ENCODE data around the gene FBL. TPM values are rescaled to one million over a fixed set of nuclear protein-coding genes. Genes with fewer than 3 reads are reported as not detected.
"Not testable (repeated sequence)": the region's sequence is repeated elsewhere in the genome, so short reads cannot be mapped to it uniquely, and the experiment has no call there.

The FBL gene
- polyA plus RNA-seq, result 222 to 357 TPM (median 301 TPM) in 3 replicates
- 42.3 TPM for polyA plus RNA-seq (2011; ENCODE audit: low read depth)
- 254 and 305 TPM in 2 replicates for polyA plus RNA-seq (2011; cell fraction: cytosol; rRNA removed)
- 122 and 173 TPM in 2 replicates for polyA plus RNA-seq (2011; cell fraction: nucleus; rRNA removed)
- 135 and 295 TPM in 2 replicates for polyA plus RNA-seq (2012; ENCODE audit: low replicate concordance)
- 332 to 744 TPM (median 382 TPM) in 3 replicates for polyA minus RNA-seq
- 115 TPM for polyA minus RNA-seq (2011; cell fraction: cytosol; rRNA and poly(A)+ RNA removed)
- polyA minus RNA-seq (2011; cell fraction: nucleus; rRNA and poly(A)+ RNA removed), result 26.9 and 28.7 TPM in 2 replicates

DNA sequence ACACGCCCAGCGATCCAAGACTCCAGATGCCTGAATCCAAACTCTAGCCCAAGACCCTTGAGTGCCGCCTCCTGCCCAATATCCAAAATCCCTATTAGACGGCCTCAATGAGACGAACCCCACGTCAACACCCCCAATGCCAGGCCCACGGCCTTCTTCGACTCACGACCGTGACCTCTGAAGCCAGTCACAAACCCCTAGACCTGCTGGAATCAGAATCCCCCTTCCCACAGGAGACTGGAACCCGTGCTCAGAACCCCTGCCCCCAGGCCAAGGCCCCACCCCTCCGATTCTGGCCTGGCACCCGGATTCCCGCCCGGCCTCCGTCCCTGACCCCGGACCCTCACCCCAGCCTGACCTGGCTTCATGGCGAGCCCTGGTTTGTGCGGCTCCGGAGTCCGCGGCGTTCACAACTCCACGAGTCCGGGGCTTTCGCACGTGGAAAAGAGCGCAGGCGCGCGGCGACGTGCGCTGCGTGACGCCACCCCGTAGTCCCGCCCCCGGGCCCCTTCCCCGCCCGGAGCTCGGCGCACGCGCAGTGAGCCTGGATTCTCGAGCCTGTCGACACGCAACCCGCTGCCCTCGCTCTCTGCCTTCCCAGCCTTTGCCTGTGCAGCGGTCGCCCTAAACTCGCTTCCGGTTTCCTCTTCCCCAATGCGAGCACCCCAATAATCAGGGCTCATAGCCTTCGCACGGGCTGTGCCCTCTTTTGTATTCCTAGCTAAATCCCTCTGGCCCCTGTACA, at the start of gene FBL:
Gene FBL, minus strand, starts transcription at position 447 of the 745 bp plus-strand sequence. Its CDS starts 79 bp downstream, at position 368.
- Histone ChIP-seq H2AFZ (ENCODE audit: control insufficient read depth, low read length) (peak within 1 kb of the TSS; percentile 86), H3K9me3 (ENCODE audit: control insufficient read depth, low read depth, low read length) (no peaks in the 10 kb centered on the region), H4K20me1 (ENCODE audit: control insufficient read depth, extremely low read depth, insufficient read depth, low read length) (peaks cover 4% of the 10 kb centered on the region), H3K4me2 (ENCODE audit: control insufficient read depth, extremely low read depth, insufficient read depth, low read depth, low read length) (peak within 1 kb of the TSS; percentile 97), H3K27ac (ENCODE audit: control insufficient read depth, insufficient read depth, low read length) (peak within 1 kb of the TSS; percentile 86), H3K27me3 (ENCODE audit: control insufficient read depth, extremely low read depth, insufficient read depth, low read length) (no peaks in the 10 kb centered on the region), H3K4me3 (ENCODE audit: control insufficient read depth in 2 of 3, extremely low read depth in 1 of 3, insufficient read depth in 2 of 3, low read depth in 1 of 3, low read length in 3 of 3) (peak within 1 kb of the TSS; percentile 86 to 95 (median 86)), H3K4me1 (ENCODE audit: control insufficient read depth, extremely low read depth, insufficient read depth, low read length) (peaks cover 36% of the 10 kb centered on the region), H3K79me2 (ENCODE audit: control insufficient read depth, insufficient read depth, low read length) (peaks cover 49% of the 10 kb centered on the region), H3K9me1 (ENCODE audit: control insufficient read depth, extremely low read depth, insufficient read depth, low read length) (no peaks in the 10 kb centered on the region), H3K36me3 (ENCODE audit: control insufficient read depth in 2 of 2, extremely low read depth in 1 of 2, insufficient read depth in 2 of 2, low read length in 2 of 2) (peaks cover 0 to 3% of the 10 kb centered on the region in 2 experiments), H3K9ac (ENCODE audit: control insufficient read depth, extremely low read depth, insufficient read depth, low read length) (peak within 1 kb of the TSS; percentile 92)
- no peak for TF ChIP-seq EZH2 (IDR thresholded peaks at IDR 0.05; ENCODE audit: low read length)
- TF ChIP-seq, protein P1, sequence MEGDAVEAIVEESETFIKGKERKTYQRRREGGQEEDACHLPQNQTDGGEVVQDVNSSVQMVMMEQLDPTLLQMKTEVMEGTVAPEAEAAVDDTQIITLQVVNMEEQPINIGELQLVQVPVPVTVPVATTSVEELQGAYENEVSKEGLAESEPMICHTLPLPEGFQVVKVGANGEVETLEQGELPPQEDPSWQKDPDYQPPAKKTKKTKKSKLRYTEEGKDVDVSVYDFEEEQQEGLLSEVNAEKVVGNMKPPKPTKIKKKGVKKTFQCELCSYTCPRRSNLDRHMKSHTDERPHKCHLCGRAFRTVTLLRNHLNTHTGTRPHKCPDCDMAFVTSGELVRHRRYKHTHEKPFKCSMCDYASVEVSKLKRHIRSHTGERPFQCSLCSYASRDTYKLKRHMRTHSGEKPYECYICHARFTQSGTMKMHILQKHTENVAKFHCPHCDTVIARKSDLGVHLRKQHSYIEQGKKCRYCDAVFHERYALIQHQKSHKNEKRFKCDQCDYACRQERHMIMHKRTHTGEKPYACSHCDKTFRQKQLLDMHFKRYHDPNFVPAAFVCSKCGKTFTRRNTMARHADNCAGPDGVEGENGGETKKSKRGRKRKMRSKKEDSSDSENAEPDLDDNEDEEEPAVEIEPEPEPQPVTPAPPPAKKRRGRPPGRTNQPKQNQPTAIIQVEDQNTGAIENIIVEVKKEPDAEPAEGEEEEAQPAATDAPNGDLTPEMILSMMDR (optimal IDR thresholded peaks at IDR 0.05 in 1 of 3, IDR thresholded peaks at IDR 0.05 in 1 of 3, conservative IDR thresholded peaks at IDR 0.05 in 1 of 3; ENCODE audit: extremely low read depth in 1 of 3, insufficient read depth in 2 of 3, low read length in 3 of 3), result no peak
- FAIRE-seq (no peak), DNase-seq (ENCODE audit: low read depth, low spot score) (peak; percentile 57)
- dilution Hi-C loops (cut with MboI; ENCODE audit: extremely low pct_ligation_motif_present, low sequenced_read_pairs), result no loop called here

- H2AFZ ChIP-seq (ENCODE audit: control insufficient read depth, low read length); H3K9ac ChIP-seq (ENCODE audit: control insufficient read depth, extremely low read depth, insufficient read depth, low read length); H3K79me2 ChIP-seq (ENCODE audit: control insufficient read depth, insufficient read depth, low read length); H3K4me3 ChIP-seq (ENCODE audit: control insufficient read depth in 2 of 3, extremely low read depth in 1 of 3, insufficient read depth in 2 of 3, low read depth in 1 of 3, low read length in 3 of 3); DNase-seq (ENCODE audit: low read depth, low spot score); H3K27ac ChIP-seq (ENCODE audit: control insufficient read depth, insufficient read depth, low read length); FAIRE-seq; H3K4me1 ChIP-seq (ENCODE audit: control insufficient read depth, extremely low read depth, insufficient read depth, low read length); H3K9me1 ChIP-seq (ENCODE audit: control insufficient read depth, extremely low read depth, insufficient read depth, low read length); H4K20me1 ChIP-seq (ENCODE audit: control insufficient read depth, extremely low read depth, insufficient read depth, low read length); H3K36me3 ChIP-seq (ENCODE audit: control insufficient read depth in 2 of 2, extremely low read depth in 1 of 2, insufficient read depth in 2 of 2, low read length in 2 of 2); H3K4me2 ChIP-seq (ENCODE audit: control insufficient read depth, extremely low read depth, insufficient read depth, low read depth, low read length); H3K27me3 ChIP-seq (ENCODE audit: control insufficient read depth, extremely low read depth, insufficient read depth, low read length); H3K9me3 ChIP-seq (ENCODE audit: control insufficient read depth, low read depth, low read length); dilution Hi-C loops (cut with MboI; ENCODE audit: extremely low pct_ligation_motif_present, low sequenced_read_pairs): not testable (repeated sequence)
Measured at GRCh38 chr19:39895096-39895495, 48.9 kb upstream of the FBL start.

DNA sequence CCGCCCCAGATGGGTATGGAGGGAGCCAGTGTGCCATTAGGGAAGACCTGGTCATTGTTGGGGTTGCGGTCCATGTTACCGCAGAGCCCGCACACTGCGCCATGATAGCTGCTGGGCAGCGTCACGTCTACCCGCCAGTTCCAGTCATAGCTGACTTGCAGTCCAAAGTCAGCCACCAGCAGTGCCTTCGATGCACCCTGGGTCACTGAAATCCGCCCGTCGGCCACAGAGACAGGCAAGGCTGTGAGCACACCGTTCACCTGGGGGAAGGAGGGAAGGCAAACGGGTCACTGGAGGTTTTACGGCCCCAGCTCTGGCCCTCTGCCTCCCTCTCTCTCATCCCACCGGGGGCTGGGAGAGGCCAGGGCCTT, 48.0 kb upstream of the FBL start:
- H3K4me2 ChIP-seq (ENCODE audit: control insufficient read depth, extremely low read depth, insufficient read depth, low read depth, low read length); dilution Hi-C loops (cut with MboI; ENCODE audit: extremely low pct_ligation_motif_present, low sequenced_read_pairs); FAIRE-seq; H3K27me3 ChIP-seq (ENCODE audit: control insufficient read depth, extremely low read depth, insufficient read depth, low read length); H3K9ac ChIP-seq (ENCODE audit: control insufficient read depth, extremely low read depth, insufficient read depth, low read length); H3K79me2 ChIP-seq (ENCODE audit: control insufficient read depth, insufficient read depth, low read length); H3K4me3 ChIP-seq (ENCODE audit: control insufficient read depth in 2 of 3, extremely low read depth in 1 of 3, insufficient read depth in 2 of 3, low read depth in 1 of 3, low read length in 3 of 3); H3K36me3 ChIP-seq (ENCODE audit: control insufficient read depth in 2 of 2, extremely low read depth in 1 of 2, insufficient read depth in 2 of 2, low read length in 2 of 2); H3K9me1 ChIP-seq (ENCODE audit: control insufficient read depth, extremely low read depth, insufficient read depth, low read length); H2AFZ ChIP-seq (ENCODE audit: control insufficient read depth, low read length); H4K20me1 ChIP-seq (ENCODE audit: control insufficient read depth, extremely low read depth, insufficient read depth, low read length); DNase-seq (ENCODE audit: low read depth, low spot score); H3K9me3 ChIP-seq (ENCODE audit: control insufficient read depth, low read depth, low read length); H3K27ac ChIP-seq (ENCODE audit: control insufficient read depth, insufficient read depth, low read length); H3K4me1 ChIP-seq (ENCODE audit: control insufficient read depth, extremely low read depth, insufficient read depth, low read length): not testable (repeated sequence)

- H3K9me1 ChIP-seq (ENCODE audit: control insufficient read depth, extremely low read depth, insufficient read depth, low read length); H4K20me1 ChIP-seq (ENCODE audit: control insufficient read depth, extremely low read depth, insufficient read depth, low read length); FAIRE-seq; H3K9ac ChIP-seq (ENCODE audit: control insufficient read depth, extremely low read depth, insufficient read depth, low read length); H2AFZ ChIP-seq (ENCODE audit: control insufficient read depth, low read length); H3K36me3 ChIP-seq (ENCODE audit: control insufficient read depth in 2 of 2, extremely low read depth in 1 of 2, insufficient read depth in 2 of 2, low read length in 2 of 2); H3K9me3 ChIP-seq (ENCODE audit: control insufficient read depth, low read depth, low read length); H3K4me2 ChIP-seq (ENCODE audit: control insufficient read depth, extremely low read depth, insufficient read depth, low read depth, low read length); H3K27me3 ChIP-seq (ENCODE audit: control insufficient read depth, extremely low read depth, insufficient read depth, low read length); dilution Hi-C loops (cut with MboI; ENCODE audit: extremely low pct_ligation_motif_present, low sequenced_read_pairs); DNase-seq (ENCODE audit: low read depth, low spot score); H3K4me1 ChIP-seq (ENCODE audit: control insufficient read depth, extremely low read depth, insufficient read depth, low read length); H3K79me2 ChIP-seq (ENCODE audit: control insufficient read depth, insufficient read depth, low read length); H3K27ac ChIP-seq (ENCODE audit: control insufficient read depth, insufficient read depth, low read length); H3K4me3 ChIP-seq (ENCODE audit: control insufficient read depth in 2 of 3, extremely low read depth in 1 of 3, insufficient read depth in 2 of 3, low read depth in 1 of 3, low read length in 3 of 3): not testable (repeated sequence)
Measured at GRCh38 chr19:39893366-39894235, 47.4 kb upstream of the FBL start.

Measured in keratinocyte (primary cell).